GM12892 (cell line): ENCODE measurements around the gene TPST1.

Experiments used
- POLR2A ChIP-seq: IDR thresholded peaks from 2 replicates; pipeline ENCODE4 v1.6.1; 2011; ENCODE audit warnings: low read depth, low read length, control low read depth
- POLR2AphosphoS5 ChIP-seq: IDR thresholded peaks from 2 replicates; pipeline ENCODE4 v1.6.1; 2011; ENCODE audit warnings: low read depth, low read length, control low read depth
- TAF1 ChIP-seq: IDR thresholded peaks from 2 replicates; pipeline ENCODE4 v1.6.1; 2011; ENCODE audit warnings: low read depth, mild to moderate bottlenecking, control low read depth, low read length, borderline replicate concordance

- TF ChIP-seq POLR2AphosphoS5 = no peak
- no peak for TF ChIP-seq POLR2A
- TF ChIP-seq TAF1 = no peak
Measured at GRCh38 chr7:66353547-66353946, 148.4 kb downstream of the TPST1 start.
